Measurements from ENCODE around the gene THRB. TPM values are rescaled to one million over a fixed set of nuclear protein-coding genes. Genes with fewer than 3 reads are reported as not detected.
A peak's percentile ranks its signal among the peaks of the same experiment; 100 is the strongest.

The THRB gene
- total and polyA plus RNA-seq, 10 donors, result 1.00 to 26.6 (median 16.2) TPM

DNA sequence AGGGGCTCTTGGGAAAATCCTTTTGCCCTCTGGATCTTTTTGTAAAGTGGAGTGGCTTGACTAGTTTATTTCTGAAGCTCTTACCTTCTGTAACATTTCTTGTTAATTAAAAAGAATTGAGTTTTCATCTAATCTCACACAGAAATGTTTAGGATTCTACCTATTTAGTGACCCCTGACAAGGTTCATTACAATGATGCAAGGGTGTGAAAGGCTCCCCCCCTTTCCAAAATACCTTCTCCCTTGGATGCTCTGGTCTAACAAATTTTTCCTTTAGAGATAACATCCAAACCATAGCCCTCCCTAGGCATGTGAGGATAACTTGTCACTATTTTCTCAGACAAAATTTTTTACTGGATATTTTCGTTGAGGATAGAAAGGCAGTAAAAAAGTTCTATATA, 223.9 kb downstream of the THRB start:
- H3K4me3 ChIP-seq, result no peak overlapping the region
- H3K4me1 ChIP-seq, result no peaks in the 10 kb centered on the region
- no peak overlapping the region for H3K27ac ChIP-seq
- TF ChIP-seq POLR2AphosphoS5 (IDR thresholded peaks at IDR 0.05) (no peak), POLR2A (IDR thresholded peaks at IDR 0.05) (no peak)
- TF ChIP-seq, protein P1, sequence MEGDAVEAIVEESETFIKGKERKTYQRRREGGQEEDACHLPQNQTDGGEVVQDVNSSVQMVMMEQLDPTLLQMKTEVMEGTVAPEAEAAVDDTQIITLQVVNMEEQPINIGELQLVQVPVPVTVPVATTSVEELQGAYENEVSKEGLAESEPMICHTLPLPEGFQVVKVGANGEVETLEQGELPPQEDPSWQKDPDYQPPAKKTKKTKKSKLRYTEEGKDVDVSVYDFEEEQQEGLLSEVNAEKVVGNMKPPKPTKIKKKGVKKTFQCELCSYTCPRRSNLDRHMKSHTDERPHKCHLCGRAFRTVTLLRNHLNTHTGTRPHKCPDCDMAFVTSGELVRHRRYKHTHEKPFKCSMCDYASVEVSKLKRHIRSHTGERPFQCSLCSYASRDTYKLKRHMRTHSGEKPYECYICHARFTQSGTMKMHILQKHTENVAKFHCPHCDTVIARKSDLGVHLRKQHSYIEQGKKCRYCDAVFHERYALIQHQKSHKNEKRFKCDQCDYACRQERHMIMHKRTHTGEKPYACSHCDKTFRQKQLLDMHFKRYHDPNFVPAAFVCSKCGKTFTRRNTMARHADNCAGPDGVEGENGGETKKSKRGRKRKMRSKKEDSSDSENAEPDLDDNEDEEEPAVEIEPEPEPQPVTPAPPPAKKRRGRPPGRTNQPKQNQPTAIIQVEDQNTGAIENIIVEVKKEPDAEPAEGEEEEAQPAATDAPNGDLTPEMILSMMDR (IDR thresholded peaks at IDR 0.05 in 8 of 11, conservative IDR thresholded peaks at IDR 0.05 in 3 of 11), result no peak
- WGBS, 5 donors, result 74 to 96% (median 91%) methylated on average over 1 of the region's 1 CpG
- DNase-seq, result no peak
- H3K36me3 ChIP-seq, result no peaks in the 10 kb centered on the region
- no peaks in the 10 kb centered on the region for H3K9me3 ChIP-seq
- intact Hi-C loops (cut with DNase I; ENCODE audit: low total_unique reads), result no loop called here
- no peaks in the 10 kb centered on the region for H3K27me3 ChIP-seq (replicated peaks in 1 of 7)

DNA sequence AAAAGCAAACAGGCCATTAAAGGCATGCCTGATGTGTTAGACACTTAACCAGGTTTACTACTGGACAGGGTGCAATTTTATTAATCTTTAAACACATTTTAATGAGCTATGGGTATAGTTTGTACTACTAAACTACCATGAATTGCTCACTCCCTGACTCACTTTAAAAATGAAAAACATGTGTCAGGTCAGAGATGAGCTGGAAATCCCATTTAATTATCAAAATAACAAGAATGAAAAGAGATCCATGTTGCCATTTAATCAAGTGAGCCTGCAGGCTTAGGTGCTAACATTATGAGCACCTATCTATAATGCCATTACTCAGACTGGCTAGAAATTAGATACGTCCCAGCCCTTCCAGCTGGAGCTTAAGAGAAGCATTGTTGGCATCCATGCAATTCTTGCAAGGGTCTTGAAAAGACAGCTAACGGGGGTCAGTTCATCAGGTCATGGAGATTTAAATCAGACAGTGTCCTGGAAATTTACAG, 224.4 kb downstream of the THRB start:
- Histone ChIP-seq H3K4me3 (no peak overlapping the region), H3K4me1 (no peaks in the 10 kb centered on the region), H3K36me3 (no peaks in the 10 kb centered on the region), H3K27ac (no peak overlapping the region), H3K9me3 (no peaks in the 10 kb centered on the region), H3K27me3 (replicated peaks in 1 of 7) (no peaks in the 10 kb centered on the region)
- intact Hi-C loops (cut with DNase I; ENCODE audit: low total_unique reads), result no loop called here
- no peak for DNase-seq
- TF ChIP-seq, protein P1 (IDR thresholded peaks at IDR 0.05 in 8 of 11, conservative IDR thresholded peaks at IDR 0.05 in 3 of 11), result no peak
- TF ChIP-seq POLR2AphosphoS5 (IDR thresholded peaks at IDR 0.05) (no peak), POLR2A (IDR thresholded peaks at IDR 0.05) (no peak)
- 68 to 94% (median 85%) methylated on average over 2 of the region's 2 CpGs for WGBS, 5 donors

DNA sequence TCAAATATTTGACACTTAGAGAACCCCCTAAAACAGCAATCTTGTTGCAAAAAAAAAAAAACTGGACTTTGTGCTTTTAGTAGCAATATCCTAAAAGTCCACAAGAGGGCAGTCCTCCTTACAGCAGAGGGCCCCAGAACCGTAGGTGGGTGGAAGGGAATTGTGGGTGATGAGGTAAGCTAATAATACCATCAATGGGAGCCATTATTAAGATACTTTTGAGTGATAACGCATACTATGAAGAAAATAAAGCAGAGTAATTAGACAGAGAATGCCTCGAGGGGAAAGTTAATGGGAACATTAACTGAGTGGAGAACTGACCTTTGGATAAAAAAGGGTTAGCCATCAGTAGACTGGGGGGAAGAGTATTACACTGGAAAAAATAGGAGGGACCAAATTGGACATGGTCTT, 229.9 kb downstream of the THRB start:
- Histone ChIP-seq H3K9me3 (no peaks in the 10 kb centered on the region), H3K36me3 (no peaks in the 10 kb centered on the region), H3K4me1 (no peaks in the 10 kb centered on the region), H3K27ac (no peak overlapping the region), H3K27me3 (replicated peaks in 1 of 7) (no peaks in the 10 kb centered on the region), H3K4me3 (no peak overlapping the region)
- TF ChIP-seq, protein P1 (IDR thresholded peaks at IDR 0.05 in 8 of 11, conservative IDR thresholded peaks at IDR 0.05 in 3 of 11), result peak in 10 of 11 experiments; percentile 21 to 78 (median 60)
- TF ChIP-seq POLR2A (IDR thresholded peaks at IDR 0.05), result no peak
- DNase-seq, result no peak
- 58 to 61% (median 59%) methylated on average over 3 of the region's 3 CpGs for WGBS, 5 donors
- intact Hi-C loops (cut with DNase I; ENCODE audit: low total_unique reads), result no loop called here

DNA sequence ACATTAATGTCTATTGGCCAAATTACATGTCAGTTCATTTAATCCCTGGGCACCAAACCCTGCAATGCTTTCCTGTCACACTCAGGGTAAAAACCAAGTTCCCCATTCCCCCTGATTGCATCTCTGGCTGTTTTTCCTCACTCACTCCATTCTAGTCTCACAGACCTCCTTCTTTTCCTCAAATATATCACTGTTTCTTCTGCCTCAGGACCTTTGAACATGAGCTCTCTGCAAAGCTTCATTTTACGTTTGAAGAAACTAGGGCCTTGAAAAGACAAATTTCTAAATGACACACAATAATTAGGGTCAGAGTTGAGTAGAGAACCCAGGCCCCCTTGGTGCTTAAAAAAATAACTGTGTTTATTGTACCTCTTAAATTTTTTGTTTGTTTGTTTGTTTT, 230.6 kb downstream of the THRB start:
- Histone ChIP-seq H3K27ac (no peak overlapping the region), H3K27me3 (replicated peaks in 1 of 7) (no peaks in the 10 kb centered on the region), H3K4me3 (no peak overlapping the region), H3K9me3 (no peaks in the 10 kb centered on the region), H3K4me1 (no peaks in the 10 kb centered on the region), H3K36me3 (no peaks in the 10 kb centered on the region)
- 95 to 100% (median 97%) methylated on average over 1 of the region's 1 CpG for WGBS, 5 donors
- no peak for DNase-seq
- TF ChIP-seq, protein P1 (IDR thresholded peaks at IDR 0.05 in 8 of 11, conservative IDR thresholded peaks at IDR 0.05 in 3 of 11), result no peak
- no peak for TF ChIP-seq POLR2A (IDR thresholded peaks at IDR 0.05)
- no peak for TF ChIP-seq POLR2AphosphoS5 (IDR thresholded peaks at IDR 0.05)
- intact Hi-C loops (cut with DNase I; ENCODE audit: low total_unique reads), result no loop called here
